Endothelial cell of umbilical vein (primary cell): Measurements from ENCODE around the gene EPS8L1.

Experiments used
- CTCF ChIP-seq, 2 donors: IDR thresholded peaks; 1 replicate in 1 of 2; 2 replicates in 1 of 2; pipeline ENCODE4 v1.5.1; 2011; ENCODE audit warnings: low read length in 2 of 2, mild to moderate bottlenecking in 2 of 2, moderate library complexity in 2 of 2, control low read depth in 1 of 2, inconsistent platforms in 1 of 2, low read depth in 1 of 2; ENCODE audit not compliant: insufficient read depth in 1 of 2; ENCODE audit errors: extremely low read depth in 1 of 2
- EZH2 ChIP-seq: IDR thresholded peaks from 2 replicates; pipeline ENCODE4 v1.6.1; 2012; ENCODE audit warnings: borderline replicate concordance, low read depth, mild to moderate bottlenecking, moderate library complexity, low read length, inconsistent platforms; ENCODE audit not compliant: severe bottlenecking
- MYC ChIP-seq: IDR thresholded peaks from one replicate; pipeline ENCODE4 v1.6.1; 2011; ENCODE audit warnings: mild to moderate bottlenecking, low read depth, low read length
- POLR2A ChIP-seq: IDR thresholded peaks from 2 replicates; pipeline ENCODE4 v1.6.1; 2012; ENCODE audit warnings: low read depth, mild to moderate bottlenecking, control low read depth, low read length
- POLR2AphosphoS5 ChIP-seq: IDR thresholded peaks from 2 replicates; pipeline ENCODE4 v1.6.1; 2012; ENCODE audit warnings: low read depth, mild to moderate bottlenecking, control low read depth, low read length, moderate library complexity; ENCODE audit not compliant: insufficient read depth

- no peak for TF ChIP-seq CTCF (IDR thresholded peaks at IDR 0.05; ENCODE audit: extremely low read depth in 1 of 2, insufficient read depth in 1 of 2, low read depth in 1 of 2, low read length in 2 of 2)
- TF ChIP-seq POLR2A, result no peak
- TF ChIP-seq MYC, result no peak
- no peak for TF ChIP-seq POLR2AphosphoS5
- TF ChIP-seq EZH2, result no peak
These were observed 8.7 kb downstream of the EPS8L1 start for GRCh38 chr19:55084416-55084815.
